A673 (cell line): Measurements from ENCODE around the gene HS3ST6. TPM values are rescaled to one million over a fixed set of nuclear protein-coding genes. Genes with fewer than 3 reads are reported as not detected.

Experiments used
- BruUV-seq: library from RNA; stranded (reverse); fragments of 400-500 nt; replicated peaks from 2 replicates; lab custom pipeline; 2021; lab: Mats Ljungman, UMichigan
- CTCF ChIA-PET: fragments of 300-600 bp; sonication (Branson Sonifier 250); formaldehyde crosslinking; loops from one replicate; lab custom pipeline; 2022; ENCODE audit warnings: antibody characterized with exemption; lab: Charles Lee
- POLR2A ChIA-PET: fragments of 300-600 bp; sonication (Branson Sonifier 250); formaldehyde crosslinking; loops from one replicate; lab custom pipeline; 2022; ENCODE audit warnings: antibody characterized with exemption; ENCODE audit not compliant: low non-redundant PET; lab: Charles Lee
- DNase-seq: peaks from one replicate; pipeline ENCODE4 v3.0.0-alpha.2; 2015; ENCODE audit warnings: low spot score
- H3K27ac ChIP-seq: fragments of 200-600 bp; sonication (generic); 2 replicates; pipeline ENCODE4 v1.5.1; 2016; ENCODE audit warnings: mixed run types, low read depth, mild to moderate bottlenecking, mixed read lengths, antibody characterized with exemption, low read length; ENCODE audit not compliant: poor library complexity, severe bottlenecking
- H3K27me3 ChIP-seq: fragments of 200-600 bp; sonication (generic); replicated peaks from 2 replicates; pipeline ENCODE4 v1.6.1; 2017; ENCODE audit warnings: mixed run types, low read depth, mild to moderate bottlenecking, mixed read lengths, antibody characterized with exemption, low read length; ENCODE audit not compliant: insufficient read depth, poor library complexity
- H3K36me3 ChIP-seq: fragments of 200-600 bp; sonication (generic); 2 replicates; pipeline ENCODE4 v1.6.1; 2016; ENCODE audit warnings: mixed run types, mild to moderate bottlenecking, mixed read lengths, antibody characterized with exemption, low read length; ENCODE audit not compliant: insufficient read depth, poor library complexity, severe bottlenecking
- H3K4me1 ChIP-seq: fragments of 200-600 bp; sonication (generic); 2 replicates; pipeline ENCODE4 v1.6.1; 2017; ENCODE audit warnings: mixed run types, mild to moderate bottlenecking, mixed read lengths, antibody characterized with exemption, low read length; ENCODE audit not compliant: insufficient read depth, poor library complexity, severe bottlenecking
- H3K4me3 ChIP-seq: fragments of 200-600 bp; sonication (generic); 2 replicates; pipeline ENCODE4 v1.5.1; 2016; ENCODE audit warnings: low read depth, mixed run types, mild to moderate bottlenecking, mixed read lengths, low read length; ENCODE audit not compliant: poor library complexity, severe bottlenecking
- H3K9me3 ChIP-seq: fragments of 200-600 bp; sonication (generic); 2 replicates; pipeline ENCODE4 v1.6.1; 2016; ENCODE audit warnings: mixed run types, low read depth, mild to moderate bottlenecking, mixed read lengths, antibody characterized with exemption, low read length; ENCODE audit not compliant: poor library complexity, severe bottlenecking
- EZH2 ChIP-seq: fragments of 200-600 bp; sonication (generic); IDR thresholded peaks from 2 replicates; pipeline ENCODE4 v1.6.1; 2017; ENCODE audit warnings: borderline replicate concordance, low read depth, mild to moderate bottlenecking, mixed read lengths, antibody characterized with exemption, low read length; ENCODE audit not compliant: poor library complexity, severe bottlenecking
- intact Hi-C: fragments of 100-400 bp; cut with micrococcal nuclease; formaldehyde crosslinking; loops from one replicate; pipeline ENCODE4 v1.10.0; 2022; ENCODE audit not compliant: unreplicated experiment
- total RNA-seq: library from RNA; stranded (reverse); gene quantifications from 2 replicates; pipeline ENCODE4 v1.2.3, GENCODE V29; 2021
- TF ChIP-seq, protein P1 (sequence below): fragments of 300-800, 200-600 bp; sonication (generic); conservative IDR thresholded peaks from 2 replicates; pipeline ENCODE4 v1.5.1; 2017; ENCODE audit warnings: low read depth, mild to moderate bottlenecking, antibody characterized with exemption, low read length, moderate library complexity, mixed read lengths

HS3ST6 gene
- total RNA-seq, 1 experiment from 2014 or later: not detected

DNA sequence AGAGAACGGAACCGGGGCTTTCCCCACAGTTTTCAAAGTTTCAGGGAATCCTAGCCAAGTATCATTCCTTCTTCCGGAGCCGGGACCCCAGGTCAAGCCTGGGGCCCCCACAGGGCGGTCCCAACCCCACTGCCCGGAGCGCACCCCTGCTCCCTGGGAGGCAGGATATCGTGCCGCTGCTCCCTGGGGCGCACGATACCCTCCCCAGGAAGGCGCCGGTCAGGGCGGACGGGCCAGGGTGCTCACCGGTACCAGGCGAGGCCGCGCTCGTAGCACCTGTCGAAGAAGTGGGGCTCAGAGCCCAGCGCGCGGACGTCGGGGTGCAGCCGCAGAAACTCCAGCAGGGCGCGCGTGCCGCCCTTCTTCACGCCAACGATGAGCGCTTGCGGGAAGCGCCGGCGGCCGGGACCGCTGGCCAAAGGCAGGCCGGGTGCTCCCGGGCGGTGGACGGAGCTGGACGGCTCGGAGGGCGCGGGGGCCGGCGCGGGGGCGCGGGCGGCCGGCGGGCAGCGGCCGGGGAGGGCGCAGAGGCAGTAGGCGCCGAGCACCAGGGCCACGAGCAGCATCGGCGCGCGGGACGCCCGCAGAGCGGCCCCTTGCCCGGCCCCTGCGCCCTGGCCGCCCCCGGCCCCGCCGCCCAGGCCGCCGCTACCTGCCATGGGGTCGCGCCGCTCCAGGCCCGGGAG is 407 bp downstream of the HS3ST6 start:
- no peaks in the 10 kb centered on the region for H3K36me3 ChIP-seq
- POLR2A ChIA-PET: no interaction called here
- BruUV-seq: no TSS peak
- H3K9me3 ChIP-seq: no peaks in the 10 kb centered on the region
- no peaks in the 10 kb centered on the region for H3K4me1 ChIP-seq
- H3K27me3 ChIP-seq: peaks cover 60% of the 10 kb centered on the region
- TF ChIP-seq, protein P1, sequence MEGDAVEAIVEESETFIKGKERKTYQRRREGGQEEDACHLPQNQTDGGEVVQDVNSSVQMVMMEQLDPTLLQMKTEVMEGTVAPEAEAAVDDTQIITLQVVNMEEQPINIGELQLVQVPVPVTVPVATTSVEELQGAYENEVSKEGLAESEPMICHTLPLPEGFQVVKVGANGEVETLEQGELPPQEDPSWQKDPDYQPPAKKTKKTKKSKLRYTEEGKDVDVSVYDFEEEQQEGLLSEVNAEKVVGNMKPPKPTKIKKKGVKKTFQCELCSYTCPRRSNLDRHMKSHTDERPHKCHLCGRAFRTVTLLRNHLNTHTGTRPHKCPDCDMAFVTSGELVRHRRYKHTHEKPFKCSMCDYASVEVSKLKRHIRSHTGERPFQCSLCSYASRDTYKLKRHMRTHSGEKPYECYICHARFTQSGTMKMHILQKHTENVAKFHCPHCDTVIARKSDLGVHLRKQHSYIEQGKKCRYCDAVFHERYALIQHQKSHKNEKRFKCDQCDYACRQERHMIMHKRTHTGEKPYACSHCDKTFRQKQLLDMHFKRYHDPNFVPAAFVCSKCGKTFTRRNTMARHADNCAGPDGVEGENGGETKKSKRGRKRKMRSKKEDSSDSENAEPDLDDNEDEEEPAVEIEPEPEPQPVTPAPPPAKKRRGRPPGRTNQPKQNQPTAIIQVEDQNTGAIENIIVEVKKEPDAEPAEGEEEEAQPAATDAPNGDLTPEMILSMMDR: no peak
- TF ChIP-seq EZH2: peak; percentile 98
- no peak overlapping the region for H3K27ac ChIP-seq
- DNase-seq: no peak
- no peak overlapping the region for H3K4me3 ChIP-seq
- CTCF ChIA-PET: no interaction called here
- intact Hi-C loops: no loop called here

DNA sequence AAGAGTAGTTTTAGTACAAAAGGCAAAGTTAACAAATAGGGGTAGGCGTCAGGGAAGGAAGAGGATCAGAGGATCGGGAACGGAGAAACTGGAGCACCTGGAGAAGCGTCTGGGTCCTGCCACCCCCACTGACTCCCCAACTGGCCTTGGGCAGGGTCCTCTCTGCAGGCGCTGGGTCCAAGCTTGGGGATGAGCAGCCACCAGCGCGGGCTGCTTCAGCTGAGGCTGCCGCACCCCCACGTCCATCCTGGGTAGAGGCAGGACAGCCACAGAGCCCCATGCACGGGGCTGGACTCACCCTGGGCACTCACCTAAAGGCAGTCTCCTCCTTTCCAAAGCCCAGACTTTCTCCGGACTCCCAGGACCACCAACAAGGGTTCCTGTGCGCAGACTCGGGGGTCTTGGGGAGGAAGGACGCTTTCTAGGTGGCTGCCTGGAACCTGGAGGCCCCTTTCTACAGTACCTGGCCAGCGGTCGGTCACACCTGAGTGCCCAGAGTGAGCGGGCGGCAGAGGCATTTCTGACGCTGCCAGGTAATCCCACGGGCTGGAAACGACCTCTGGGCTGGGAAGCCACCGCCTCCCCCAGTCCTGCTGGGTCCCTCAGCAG is 1.1 kb downstream of the HS3ST6 start:
- no TSS peak for BruUV-seq
- CTCF ChIA-PET: no interaction called here
- Histone ChIP-seq H3K4me1 (no peaks in the 10 kb centered on the region), H3K27me3 (peaks cover 60% of the 10 kb centered on the region), H3K36me3 (no peaks in the 10 kb centered on the region), H3K9me3 (no peaks in the 10 kb centered on the region), H3K4me3 (no peak overlapping the region), H3K27ac (no peak overlapping the region)
- TF ChIP-seq EZH2: no peak
- TF ChIP-seq, protein P1: no peak
- POLR2A ChIA-PET: no interaction called here
- no peak for DNase-seq
- intact Hi-C loops: no loop called here

DNA sequence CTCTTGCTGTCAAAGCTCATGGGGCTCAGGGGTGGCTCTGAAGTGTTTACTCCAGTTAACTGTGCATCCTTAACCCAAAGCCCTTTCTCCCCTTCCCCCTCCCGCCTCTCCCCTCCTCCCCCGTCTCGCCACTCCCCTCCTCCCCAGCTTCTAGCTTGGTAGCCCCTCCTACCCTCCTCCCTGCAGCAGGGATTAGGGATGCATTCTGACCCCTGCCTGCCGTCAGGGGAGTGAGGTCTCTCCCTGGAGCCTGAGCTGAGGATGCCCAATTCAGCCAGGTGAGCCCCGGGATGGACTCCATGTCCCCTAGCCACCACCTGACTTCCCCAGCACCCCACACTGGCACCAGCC is 1.6 kb downstream of the HS3ST6 start:
- Histone ChIP-seq H3K4me1 (no peaks in the 10 kb centered on the region), H3K4me3 (no peak overlapping the region), H3K27ac (no peak overlapping the region), H3K9me3 (no peaks in the 10 kb centered on the region), H3K36me3 (no peaks in the 10 kb centered on the region), H3K27me3 (peaks cover 58% of the 10 kb centered on the region)
- no TSS peak for BruUV-seq
- no peak for DNase-seq
- CTCF ChIA-PET: interaction anchor here (0.6 kb wide), 1 partner anchor 11 kb away, joined by 7 read pairs; no protein-coding TSS in a partner anchor
- intact Hi-C loops: no loop called here
- TF ChIP-seq, protein P1: no peak
- TF ChIP-seq EZH2: no peak
- POLR2A ChIA-PET: interaction anchor here (0.6 kb wide), 1 partner anchor 30 kb away, joined by 3 read pairs; no protein-coding TSS in a partner anchor
